Neural progenitor cell (in vitro differentiated cells): ENCODE results near the gene NTF3. TPM values are rescaled to one million over a fixed set of nuclear protein-coding genes. Genes with fewer than 3 reads are reported as not detected.

Experiments used
- DNase-seq: peaks from one replicate; pipeline ENCODE4 v3.0.0-alpha.2; 2016; ENCODE audit warnings: low spot score
- H2AFZ ChIP-seq: fragments of 200-600 bp; sonication (generic); replicated peaks from 2 replicates; pipeline ENCODE4 v1.6.1; 2016; ENCODE audit warnings: antibody characterized with exemption
- H3F3A ChIP-seq: fragments of 200-600 bp; sonication (generic); 2 replicates; pipeline ENCODE4 v1.6.1; 2016; ENCODE audit warnings: antibody characterized with exemption, low read depth
- H3K27ac ChIP-seq: fragments of 200-600 bp; sonication (generic); 2 replicates; pipeline ENCODE4 v1.5.1; 2016; ENCODE audit warnings: mild to moderate bottlenecking
- H3K27me3 ChIP-seq: fragments of 200-600 bp; sonication (generic); 2 replicates; pipeline ENCODE4 v1.6.1; 2016; ENCODE audit warnings: mild to moderate bottlenecking, moderate library complexity
- H3K36me3 ChIP-seq: fragments of 200-600 bp; sonication (generic); 2 replicates; pipeline ENCODE4 v1.5.1; 2016
- H3K4me1 ChIP-seq: fragments of 200-600 bp; sonication (generic); 2 replicates; pipeline ENCODE4 v1.6.1; 2016; ENCODE audit warnings: mixed run types
- H3K4me2 ChIP-seq: fragments of 200-600 bp; sonication (generic); 2 replicates; pipeline ENCODE4 v1.6.1; 2016
- H3K4me3 ChIP-seq: fragments of 200-600 bp; sonication (generic); 2 replicates; pipeline ENCODE4 v1.5.1; 2016
- H3K79me2 ChIP-seq: fragments of 200-600 bp; sonication (generic); 2 replicates; pipeline ENCODE4 v1.6.1; 2016; ENCODE audit warnings: low read depth
- H3K9ac ChIP-seq: fragments of 200-600 bp; sonication (generic); 2 replicates; pipeline ENCODE4 v1.6.1; 2016
- H3K9me3 ChIP-seq: fragments of 200-600 bp; sonication (generic); 2 replicates; pipeline ENCODE4 v1.5.1; 2016; ENCODE audit warnings: low read depth
- H4K20me1 ChIP-seq: fragments of 200-600 bp; sonication (generic); 2 replicates; pipeline ENCODE4 v1.6.1; 2016; ENCODE audit warnings: low read depth
- H3K27ac Mint-ChIP-seq: 3 replicates; pipeline ENCODE4 v1.8.0; 2021; ENCODE audit warnings: mixed read lengths
- H3K27me3 Mint-ChIP-seq: 2 replicates; pipeline ENCODE4 v1.8.0; 2022; ENCODE audit warnings: low read depth, mild to moderate bottlenecking, inconsistent platforms, moderate library complexity, mixed read lengths; ENCODE audit not compliant: insufficient read depth
- H3K36me3 Mint-ChIP-seq: 3 replicates; pipeline ENCODE4 v1.8.0; 2021; ENCODE audit warnings: mixed read lengths
- H3K4me1 Mint-ChIP-seq: 3 replicates; pipeline ENCODE4 v1.8.0; 2021; ENCODE audit warnings: mixed read lengths
- H3K4me3 Mint-ChIP-seq: 3 replicates; pipeline ENCODE4 v1.8.0; 2021; ENCODE audit warnings: mild to moderate bottlenecking, moderate library complexity, mixed read lengths
- H3K9me3 Mint-ChIP-seq: 3 replicates; pipeline ENCODE4 v1.8.0; 2020; ENCODE audit warnings: mixed read lengths
- EZH2 ChIP-seq: fragments of 200-600 bp; sonication (generic); IDR thresholded peaks from 2 replicates; pipeline ENCODE4 v1.6.1; 2017; ENCODE audit warnings: antibody characterized with exemption, mild to moderate bottlenecking, moderate library complexity
- EZH2phosphoT487 ChIP-seq: fragments of 200-600 bp; sonication (generic); IDR thresholded peaks from 2 replicates; pipeline ENCODE4 v1.6.1; 2017; ENCODE audit warnings: antibody characterized with exemption
- total RNA-seq: library from RNA; depleted of rRNA; stranded (reverse); fragments of >200 nt; gene quantifications from 2 replicates; pipeline ENCODE4 v1.2.3, GENCODE V29; 2015; ENCODE audit warnings: low replicate concordance
- TF ChIP-seq, protein P1 (sequence below): fragments of 200-600 bp; sonication (generic); IDR thresholded peaks from 2 replicates; pipeline ENCODE4 v1.5.1; 2017; ENCODE audit warnings: antibody characterized with exemption, mild to moderate bottlenecking

Gene NTF3
- total RNA-seq, 1 donor from 2014 or later: 6.7 TPM

DNA sequence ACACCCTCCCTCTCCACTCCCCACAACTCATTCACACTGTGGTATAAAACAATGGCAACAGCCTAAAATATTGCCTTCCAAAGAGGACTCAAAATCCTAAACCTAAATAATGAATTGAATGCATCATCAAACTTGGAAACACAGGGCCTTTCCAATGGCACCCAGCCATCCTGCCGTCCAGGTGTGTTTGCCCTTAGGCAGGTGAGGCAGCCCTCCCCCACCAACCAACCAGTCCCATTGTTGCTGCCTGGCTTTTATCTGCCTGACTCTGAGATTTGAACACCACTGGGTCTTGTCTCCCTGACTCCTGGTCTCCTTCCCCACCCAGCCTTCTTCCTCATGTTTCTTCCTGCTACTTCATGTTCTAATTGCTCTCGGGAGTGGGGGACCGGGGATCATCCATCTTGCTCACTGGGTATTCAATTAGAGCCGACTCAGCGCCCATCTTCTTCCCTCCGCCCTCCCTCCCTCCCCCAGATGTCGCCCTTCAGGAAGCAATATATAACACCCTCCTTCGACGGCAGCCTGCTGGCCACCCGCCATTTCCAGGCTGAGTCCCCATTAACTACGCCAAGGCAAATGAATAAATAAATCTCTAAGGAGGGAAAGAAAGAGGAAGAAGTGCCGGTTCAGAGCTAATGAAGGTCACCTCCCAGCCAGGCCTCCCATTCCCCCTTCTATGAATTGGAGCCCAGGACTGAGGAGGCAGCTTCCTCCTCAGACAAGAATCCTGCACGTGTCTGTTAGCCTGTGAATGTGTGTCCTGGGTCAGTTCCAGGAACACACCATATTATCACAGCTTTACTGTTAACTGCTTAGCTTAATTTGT, 36.3 kb upstream of the NTF3 start:
- Histone ChIP-seq H3K9ac (no peak overlapping the region), H3K4me1 (no peaks in the 10 kb centered on the region), H3K27ac (no peak overlapping the region), H3F3A (no peaks in the 10 kb centered on the region), H3K4me3 (no peak overlapping the region), H3K4me2 (no peak overlapping the region), H3K36me3 (no peaks in the 10 kb centered on the region), H2AFZ (no peak overlapping the region), H3K9me3 (no peaks in the 10 kb centered on the region), H3K27me3 (no peaks in the 10 kb centered on the region), H3K79me2 (no peaks in the 10 kb centered on the region), H4K20me1 (no peaks in the 10 kb centered on the region)
- peaks cover 2% of the 10 kb centered on the region for H3K9me3 Mint-ChIP-seq
- peaks cover 3% of the 10 kb centered on the region for H3K27me3 Mint-ChIP-seq
- no peak for DNase-seq
- TF ChIP-seq EZH2phosphoT487 (no peak), EZH2 (no peak)
- TF ChIP-seq, protein P1, sequence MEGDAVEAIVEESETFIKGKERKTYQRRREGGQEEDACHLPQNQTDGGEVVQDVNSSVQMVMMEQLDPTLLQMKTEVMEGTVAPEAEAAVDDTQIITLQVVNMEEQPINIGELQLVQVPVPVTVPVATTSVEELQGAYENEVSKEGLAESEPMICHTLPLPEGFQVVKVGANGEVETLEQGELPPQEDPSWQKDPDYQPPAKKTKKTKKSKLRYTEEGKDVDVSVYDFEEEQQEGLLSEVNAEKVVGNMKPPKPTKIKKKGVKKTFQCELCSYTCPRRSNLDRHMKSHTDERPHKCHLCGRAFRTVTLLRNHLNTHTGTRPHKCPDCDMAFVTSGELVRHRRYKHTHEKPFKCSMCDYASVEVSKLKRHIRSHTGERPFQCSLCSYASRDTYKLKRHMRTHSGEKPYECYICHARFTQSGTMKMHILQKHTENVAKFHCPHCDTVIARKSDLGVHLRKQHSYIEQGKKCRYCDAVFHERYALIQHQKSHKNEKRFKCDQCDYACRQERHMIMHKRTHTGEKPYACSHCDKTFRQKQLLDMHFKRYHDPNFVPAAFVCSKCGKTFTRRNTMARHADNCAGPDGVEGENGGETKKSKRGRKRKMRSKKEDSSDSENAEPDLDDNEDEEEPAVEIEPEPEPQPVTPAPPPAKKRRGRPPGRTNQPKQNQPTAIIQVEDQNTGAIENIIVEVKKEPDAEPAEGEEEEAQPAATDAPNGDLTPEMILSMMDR: no peak
- H3K27ac Mint-ChIP-seq: no peak overlapping the region
- H3K36me3 Mint-ChIP-seq: no peaks in the 10 kb centered on the region
- H3K4me3 Mint-ChIP-seq: no peak overlapping the region
- no peaks in the 10 kb centered on the region for H3K4me1 Mint-ChIP-seq

DNA sequence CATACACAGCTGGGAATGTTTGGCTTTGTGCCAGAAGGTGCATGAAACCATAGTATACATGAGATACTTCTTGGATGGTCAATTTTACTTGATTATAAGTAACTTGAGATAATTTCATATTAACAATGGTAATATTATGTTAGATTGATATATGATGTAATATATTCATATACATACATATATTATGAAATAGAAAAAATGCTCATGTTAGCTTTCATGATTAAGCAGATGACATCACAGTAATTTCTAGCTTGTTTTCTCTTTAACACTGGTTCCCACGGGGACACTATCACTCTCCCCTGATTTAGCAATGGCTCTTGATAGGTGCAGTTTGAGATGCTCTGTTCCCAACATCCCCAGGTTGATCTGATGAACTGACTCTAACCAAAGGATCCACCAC, 35.4 kb upstream of the NTF3 start:
- DNase-seq: no peak
- Histone ChIP-seq H3K4me1 (no peaks in the 10 kb centered on the region), H3K27ac (no peak overlapping the region), H3K9me3 (no peaks in the 10 kb centered on the region), H4K20me1 (no peaks in the 10 kb centered on the region), H3K36me3 (no peaks in the 10 kb centered on the region), H3K4me3 (no peak overlapping the region), H3K27me3 (no peaks in the 10 kb centered on the region), H3K79me2 (no peaks in the 10 kb centered on the region), H3K9ac (no peak overlapping the region), H2AFZ (no peak overlapping the region), H3K4me2 (no peak overlapping the region), H3F3A (no peaks in the 10 kb centered on the region)
- TF ChIP-seq EZH2phosphoT487: no peak
- no peak for TF ChIP-seq EZH2
- TF ChIP-seq, protein P1: no peak
- Mint-ChIP-seq H3K9me3 (peaks cover 2% of the 10 kb centered on the region), H3K36me3 (no peaks in the 10 kb centered on the region), H3K27ac (no peak overlapping the region), H3K4me1 (no peaks in the 10 kb centered on the region), H3K27me3 (peaks cover 3% of the 10 kb centered on the region), H3K4me3 (no peak overlapping the region)

DNA sequence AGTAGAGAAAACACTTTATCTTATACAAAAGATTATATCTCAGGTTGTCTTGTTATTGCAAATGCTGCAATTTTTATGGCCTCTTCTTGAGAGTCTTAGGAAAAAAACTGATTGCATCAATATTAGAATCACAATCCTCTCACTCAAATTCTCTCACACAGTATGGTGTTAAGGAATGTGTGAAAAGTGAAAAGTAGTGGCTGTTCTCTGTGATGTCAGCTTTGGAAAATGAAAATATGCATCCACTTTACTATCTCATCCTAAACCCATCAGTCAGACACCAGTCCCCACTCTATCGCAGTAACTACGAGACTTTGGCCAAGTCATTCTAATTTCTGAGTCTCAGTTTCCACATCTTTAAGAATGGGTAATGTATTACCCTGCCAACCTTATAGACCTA, 32.6 kb upstream of the NTF3 start:
- H3K27me3 ChIP-seq: no peaks in the 10 kb centered on the region
- H3K9me3 Mint-ChIP-seq: peaks cover 2% of the 10 kb centered on the region
- no peaks in the 10 kb centered on the region for H3K9me3 ChIP-seq
- H3K4me3 Mint-ChIP-seq: no peak overlapping the region
- DNase-seq: no peak
- H3K4me1 ChIP-seq: no peaks in the 10 kb centered on the region
- no peaks in the 10 kb centered on the region for H3K36me3 Mint-ChIP-seq
- no peaks in the 10 kb centered on the region for H3K79me2 ChIP-seq
- no peak overlapping the region for H2AFZ ChIP-seq
- no peak overlapping the region for H3K4me3 ChIP-seq
- no peaks in the 10 kb centered on the region for H3K4me1 Mint-ChIP-seq
- no peaks in the 10 kb centered on the region for H3F3A ChIP-seq
- H3K4me2 ChIP-seq: no peak overlapping the region
- H3K27me3 Mint-ChIP-seq: peaks cover 3% of the 10 kb centered on the region
- TF ChIP-seq, protein P1: no peak
- H3K9ac ChIP-seq: no peak overlapping the region
- H3K27ac Mint-ChIP-seq: no peak overlapping the region
- H3K36me3 ChIP-seq: no peaks in the 10 kb centered on the region
- no peaks in the 10 kb centered on the region for H4K20me1 ChIP-seq
- H3K27ac ChIP-seq: no peak overlapping the region
